HG03575 (cell line): Measurements from ENCODE around the gene MAPK14.
"Not testable (repeated sequence)": the region's sequence is repeated elsewhere in the genome, so short reads cannot be mapped to it uniquely, and the experiment has no call there.

Source experiments
- ATAC-seq: cut with Tn5 transposase; IDR thresholded peaks from one replicate; pipeline ENCODE4 v1.9.1; 2021; ENCODE audit not compliant: unreplicated experiment, insufficient number of reproducible peaks, low FRiP score; ENCODE audit errors: extremely low read depth

The MAPK14 gene

GRCh38 chr6:36128793-36129192 lies 101.2 kb downstream of the MAPK14 start:
- no peak for ATAC-seq

GRCh38 chr6:36129334-36129733 lies 101.7 kb downstream of the MAPK14 start:
- ATAC-seq = not testable (repeated sequence)

- ATAC-seq = no peak
Measured at GRCh38 chr6:36129941-36130666, 102.5 kb downstream of the MAPK14 start, which contains the start of gene MAPK13. Gene MAPK13, plus strand, starts transcription at chr6:36130513. Its CDS starts 70 bp downstream, at chr6:36130583.

- ATAC-seq = no peak
Measured at GRCh38 chr6:36130667-36131510, 103.3 kb downstream of the MAPK14 start.

- ATAC-seq = peak; percentile 86
Measured at GRCh38 chr6:36131511-36132245, 104.1 kb downstream of the MAPK14 start.

- no peak for ATAC-seq
Measured at GRCh38 chr6:36132246-36132895, 104.8 kb downstream of the MAPK14 start.

- no peak for ATAC-seq
Measured at GRCh38 chr6:36133148-36133547, 105.5 kb downstream of the MAPK14 start.

GRCh38 chr6:36133912-36134311 lies 106.3 kb downstream of the MAPK14 start:
- no peak for ATAC-seq

- ATAC-seq = no peak
Measured at GRCh38 chr6:36135053-36135731, 107.6 kb downstream of the MAPK14 start.

GRCh38 chr6:36136034-36136433 lies 108.4 kb downstream of the MAPK14 start:
- ATAC-seq = no peak

- ATAC-seq = no peak
Measured at GRCh38 chr6:36136551-36136950, 108.9 kb downstream of the MAPK14 start.

GRCh38 chr6:36138667-36139066 lies 111.1 kb downstream of the MAPK14 start:
- no peak for ATAC-seq

- no peak for ATAC-seq
Measured at GRCh38 chr6:36139431-36139830, 111.8 kb downstream of the MAPK14 start.

- no peak for ATAC-seq
Measured at GRCh38 chr6:36139991-36140710, 112.5 kb downstream of the MAPK14 start.

GRCh38 chr6:36141091-36141490 lies 113.5 kb downstream of the MAPK14 start:
- ATAC-seq = no peak

- no peak for ATAC-seq
Measured at GRCh38 chr6:36141961-36142360, 114.4 kb downstream of the MAPK14 start.

GRCh38 chr6:36142971-36143838 lies 115.6 kb downstream of the MAPK14 start:
- no peak for ATAC-seq
